GM04503 (cell line): ENCODE data around the gene KYAT1.
A peak's percentile ranks its signal among the peaks of the same experiment; 100 is the strongest.

Source experiments
- DNase-seq: peaks from one replicate; pipeline ENCODE4 v3.0.0-alpha.2; 2012; ENCODE audit warnings: low read depth

Gene KYAT1

GRCh38 chr9:128838338-128838737 lies 43.4 kb downstream of the KYAT1 start:
- no peak for DNase-seq

GRCh38 chr9:128836509-128837145 lies 45.1 kb downstream of the KYAT1 start:
- DNase-seq: no peak

- no peak for DNase-seq
Measured at GRCh38 chr9:128835246-128836210, 46.2 kb downstream of the KYAT1 start.

- no peak for DNase-seq
Measured at GRCh38 chr9:128833696-128834095, 48.1 kb downstream of the KYAT1 start.

- peak; percentile 49 for DNase-seq
Measured at GRCh38 chr9:128829477-128830251, 52.1 kb downstream of the KYAT1 start, which contains the start of gene SPOUT1. Gene SPOUT1 (minus strand): TSS chr9:128829794. CDS start chr9:128829780, 14 bp downstream.

- DNase-seq: no peak
Measured at GRCh38 chr9:128828719-128829452, 52.9 kb downstream of the KYAT1 start.

- DNase-seq: no peak
Measured at GRCh38 chr9:128828267-128828666, 53.5 kb downstream of the KYAT1 start.

GRCh38 chr9:128825923-128826700 lies 55.6 kb downstream of the KYAT1 start:
- no peak for DNase-seq

- DNase-seq: no peak
Measured at GRCh38 chr9:128824911-128825310, 56.8 kb downstream of the KYAT1 start.

- no peak for DNase-seq
Measured at GRCh38 chr9:128823903-128824406, 57.8 kb downstream of the KYAT1 start.

GRCh38 chr9:128823362-128823902 lies 58.3 kb downstream of the KYAT1 start:
- no peak for DNase-seq

- DNase-seq: no peak
Measured at GRCh38 chr9:128822407-128823042, 59.2 kb downstream of the KYAT1 start.

GRCh38 chr9:128821584-128822406 lies 60.0 kb downstream of the KYAT1 start:
- DNase-seq: no peak

GRCh38 chr9:128820665-128821583 lies 60.8 kb downstream of the KYAT1 start:
- DNase-seq: no peak

GRCh38 chr9:128819716-128820664 lies 61.8 kb downstream of the KYAT1 start:
- DNase-seq: no peak

GRCh38 chr9:128818839-128819715 lies 62.7 kb downstream of the KYAT1 start:
- DNase-seq: no peak
